Omental fat pad (tissue), 4 donors: ENCODE measurements around the gene TMEM181. TPM values are rescaled to one million over a fixed set of nuclear protein-coding genes. Genes with fewer than 3 reads are reported as not detected.

Experiments used
- ATAC-seq: fragments of 150-250 bp; one replicate; pipeline ENCODE4 v1.9.1; 2016; ENCODE audit warnings: mild to moderate bottlenecking, moderate library complexity; ENCODE audit not compliant: low FRiP score
- DNase-seq: peaks from one replicate; pipeline ENCODE4 v3.0.0-alpha.2; 2019; ENCODE audit warnings: low spot score
- CTCF ChIP-seq, 3 donors: fragments of 450-650 bp; IDR thresholded peaks; one replicate each; pipeline ENCODE4 v1.5.1; 2016 to 2017; ENCODE audit warnings: antibody characterized with exemption in 3 of 3, mild to moderate bottlenecking in 3 of 3, moderate library complexity in 2 of 3
- total RNA-seq, 4 donors: library from RNA; depleted of rRNA; stranded (reverse); fragments of >200 nt; gene quantifications; one replicate each; pipeline ENCODE4 v1.1.0, GENCODE V29; 2016

The TMEM181 gene
- total RNA-seq, 4 donors from 2014 or later, result 16.1 to 27.6 (median 20.6) TPM

GRCh38 chr6:158622545-158623190 is 62.8 kb downstream of the TMEM181 start:
- DNase-seq (no peak), ATAC-seq (no peak)
- TF ChIP-seq CTCF (IDR thresholded peaks at IDR 0.05), result no peak

DNA sequence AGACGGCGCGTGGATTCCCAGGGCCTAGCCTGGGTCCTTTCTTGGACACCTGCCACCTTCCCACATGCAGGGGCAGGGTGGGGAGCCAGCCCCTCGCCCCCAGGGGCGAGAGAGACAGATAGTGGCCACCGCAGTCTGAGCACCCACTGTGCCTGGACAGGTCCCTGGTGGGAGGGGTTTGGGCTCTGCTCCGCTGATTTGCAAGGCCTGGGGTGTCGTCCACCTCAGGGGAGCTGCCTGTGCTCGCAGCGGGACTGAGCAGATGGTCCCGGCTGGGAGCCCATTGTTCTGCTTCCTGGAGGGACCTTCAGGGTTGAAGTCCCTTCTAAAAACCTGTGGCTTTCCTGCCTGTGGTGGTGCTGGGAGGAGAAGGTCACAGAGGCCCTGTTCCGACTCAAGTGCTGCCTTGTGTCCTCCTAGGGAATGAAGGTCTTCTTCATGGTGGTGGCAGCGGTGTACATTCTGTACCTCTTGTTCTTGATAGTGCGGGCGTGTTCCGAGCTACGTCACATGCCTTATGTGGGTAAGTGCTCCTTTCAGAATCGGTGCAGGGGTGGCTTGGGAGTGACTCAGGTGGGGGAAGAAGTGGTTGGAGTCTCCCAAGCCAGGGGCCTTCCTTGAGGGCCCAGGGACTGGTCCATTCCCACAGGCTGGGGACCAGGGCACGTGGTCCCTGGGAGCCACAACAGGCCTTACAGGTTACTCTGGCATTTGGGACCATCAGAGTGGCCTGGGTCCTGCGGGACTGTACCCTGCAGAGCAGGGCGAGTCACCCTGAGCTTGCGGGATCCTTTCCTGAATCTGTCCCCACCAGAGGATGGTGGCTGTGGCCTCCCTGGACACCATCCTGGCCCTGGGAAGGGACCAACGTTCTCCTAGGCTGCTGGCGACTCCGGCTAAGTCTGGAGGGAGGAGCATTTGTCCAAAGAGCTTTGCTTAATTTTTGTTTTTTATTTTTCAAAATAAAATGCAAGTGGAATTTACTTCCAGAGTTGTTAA is 65.1 kb downstream of the TMEM181 start:
- no peak for DNase-seq
- TF ChIP-seq CTCF (IDR thresholded peaks at IDR 0.05), result no peak
- ATAC-seq, result no peak

- no peak for ATAC-seq
- DNase-seq, result no peak
- TF ChIP-seq CTCF (IDR thresholded peaks at IDR 0.05), result no peak
Observed at GRCh38 chr6:158625881-158626305, 66.0 kb downstream of the TMEM181 start.

DNA sequence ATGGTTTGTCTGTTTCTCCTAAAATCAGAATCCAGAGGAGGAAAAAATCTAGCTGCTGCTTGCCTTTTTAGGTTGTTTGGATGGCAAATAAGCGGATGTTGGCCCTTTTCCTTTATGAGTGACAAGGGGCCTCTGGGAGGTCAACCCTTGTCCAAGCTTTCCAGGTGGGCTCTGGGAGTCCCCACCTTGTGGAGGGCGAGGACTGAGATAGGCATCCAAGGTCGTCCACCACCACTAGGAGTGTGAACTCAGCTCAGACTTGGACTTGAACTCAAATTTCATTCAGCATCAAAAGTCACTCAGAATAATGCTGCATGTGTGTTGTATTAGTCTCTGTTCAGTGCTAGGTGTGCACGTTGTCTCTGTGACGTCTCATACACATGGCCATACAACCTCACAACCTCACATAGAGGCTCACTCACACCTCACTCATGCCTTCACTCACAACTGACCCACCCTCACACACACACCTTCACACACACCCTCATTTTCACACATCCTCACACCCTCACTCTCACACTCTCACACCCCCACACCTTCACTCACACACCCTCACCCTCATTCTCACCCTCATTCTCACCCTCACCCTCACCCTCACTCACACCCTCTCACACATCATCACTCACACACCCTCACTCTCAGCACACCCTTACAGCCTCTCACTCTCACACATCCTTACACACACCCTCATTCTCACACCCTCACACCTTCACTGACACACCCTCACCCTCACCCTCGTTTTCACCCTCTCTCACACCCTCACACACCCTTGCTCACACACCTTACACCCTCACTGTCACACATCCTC is 66.7 kb downstream of the TMEM181 start:
- DNase-seq, result no peak
- no peak for ATAC-seq
- TF ChIP-seq CTCF (IDR thresholded peaks at IDR 0.05), result no peak

GRCh38 chr6:158627168-158627939 is 67.5 kb downstream of the TMEM181 start:
- no peak for TF ChIP-seq CTCF (IDR thresholded peaks at IDR 0.05)
- DNase-seq (no peak), ATAC-seq (no peak)

DNA sequence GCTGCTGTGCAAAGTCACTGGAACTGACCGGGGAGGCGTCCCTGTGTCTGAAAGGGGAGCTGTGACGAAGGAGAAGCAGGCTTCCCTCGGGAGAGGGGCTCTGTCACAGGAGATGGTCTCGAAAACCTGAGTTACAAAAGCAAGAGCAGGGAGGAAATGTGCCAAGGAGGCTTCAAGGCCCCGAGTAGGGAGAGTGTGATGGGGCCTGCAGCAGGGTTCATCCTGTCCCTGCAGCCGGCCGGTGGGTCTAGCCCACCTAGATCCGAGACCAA is 68.0 kb downstream of the TMEM181 start:
- ATAC-seq (no peak), DNase-seq (no peak)
- TF ChIP-seq CTCF (IDR thresholded peaks at IDR 0.05), result no peak
